ENCODE results near the gene KCNMB4. TPM values are rescaled to one million over a fixed set of nuclear protein-coding genes. Genes with fewer than 3 reads are reported as not detected.

The KCNMB4 gene
- polyA plus RNA-seq, 1 of the 3 experiments (the other 2 are of a cell fraction) = 0.74 TPM

Small RNA genes lying within 50 kb of the gene (small RNA-seq; reads per million reads assigned to genes)
- gene RNU4-65P = 0 reads per million in 7 experiments

Other genes starting within 250 kb of the KCNMB4 start
- gene CNOT2, start 122.9 kb upstream of the KCNMB4 start, polyA plus RNA-seq (2012; rRNA removed) = 45.3 and 51.5 TPM in 2 replicates